ENCODE results near the gene CD300A.
"Not testable (repeated sequence)": the region's sequence is repeated elsewhere in the genome, so short reads cannot be mapped to it uniquely, and the experiment has no call there.

CD300A gene

DNA sequence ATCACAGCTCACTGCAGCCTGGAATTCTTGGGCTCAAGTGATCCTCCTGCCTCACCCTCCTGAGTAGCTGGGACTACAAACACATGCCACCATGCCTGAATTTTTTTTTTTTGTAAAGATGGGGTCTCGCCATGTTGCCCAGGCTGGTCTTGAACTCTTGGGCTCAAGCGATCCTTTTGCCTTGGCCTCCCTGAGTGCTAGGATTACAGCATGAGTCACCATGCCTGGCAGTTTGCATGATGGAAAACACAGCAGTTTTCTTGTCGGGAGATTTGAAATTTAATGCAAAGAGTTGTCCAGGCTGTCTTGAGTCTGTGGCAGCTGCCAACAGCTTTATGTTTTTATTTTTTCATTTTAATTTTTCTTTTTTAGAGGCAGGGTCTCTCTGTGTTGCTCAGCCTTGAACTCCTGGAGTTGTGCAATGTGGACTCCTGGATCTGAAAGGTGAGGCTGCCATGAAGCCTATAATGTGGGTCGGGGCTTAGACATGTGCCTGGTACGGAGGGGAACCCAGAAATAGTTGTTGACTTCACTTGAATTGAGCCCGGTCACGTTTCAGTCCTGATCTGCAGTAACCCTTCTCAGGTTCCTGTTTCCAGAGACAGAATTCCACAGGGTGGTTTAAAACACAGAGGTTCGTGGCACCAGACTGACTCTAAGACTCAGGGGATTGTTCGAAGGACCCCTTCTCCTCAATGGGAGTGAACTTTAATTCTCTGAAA is 18.7 kb downstream of the CD300A start:
- DNase-seq = no peak

DNA sequence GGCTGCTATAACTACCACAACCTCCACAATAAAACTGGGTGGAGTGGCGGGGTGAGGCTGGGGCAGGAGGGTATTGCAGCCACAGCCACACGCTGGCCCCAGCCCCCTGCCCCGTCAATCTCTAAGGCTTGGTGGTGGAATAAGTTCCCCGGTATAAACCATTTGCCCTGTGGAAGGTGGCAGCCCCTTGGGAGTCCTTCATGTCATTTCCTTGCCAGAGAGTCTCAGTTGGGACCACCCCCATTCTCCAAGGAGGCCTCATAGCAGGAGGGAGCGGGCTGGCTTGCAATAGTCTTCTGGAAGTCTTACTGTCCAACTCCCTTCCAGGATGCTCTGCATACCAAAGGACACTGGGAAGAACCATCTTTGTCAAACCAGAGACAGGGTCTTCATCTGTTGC is 19.4 kb downstream of the CD300A start:
- no peak for DNase-seq

DNA sequence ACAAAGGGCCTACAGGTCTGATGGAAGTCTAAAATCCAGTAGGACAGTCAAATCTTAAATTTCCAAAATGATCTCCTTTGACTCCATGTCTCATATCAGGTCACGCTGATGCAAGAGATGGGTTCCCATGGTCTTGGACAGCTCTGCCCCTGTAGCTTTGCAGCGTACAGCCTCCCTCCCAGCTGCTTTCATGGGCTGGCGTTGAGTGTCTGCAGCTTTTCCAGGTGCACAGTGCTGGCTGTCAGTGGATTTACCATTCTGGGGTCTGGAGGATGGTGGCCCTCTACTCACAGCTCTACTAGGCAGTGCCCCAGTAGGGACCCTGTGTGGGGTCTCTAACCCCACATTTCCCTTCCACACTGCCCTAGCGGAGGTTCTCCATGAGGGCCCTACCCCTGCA is 21.8 kb downstream of the CD300A start:
- not testable (repeated sequence) for DNase-seq

DNA sequence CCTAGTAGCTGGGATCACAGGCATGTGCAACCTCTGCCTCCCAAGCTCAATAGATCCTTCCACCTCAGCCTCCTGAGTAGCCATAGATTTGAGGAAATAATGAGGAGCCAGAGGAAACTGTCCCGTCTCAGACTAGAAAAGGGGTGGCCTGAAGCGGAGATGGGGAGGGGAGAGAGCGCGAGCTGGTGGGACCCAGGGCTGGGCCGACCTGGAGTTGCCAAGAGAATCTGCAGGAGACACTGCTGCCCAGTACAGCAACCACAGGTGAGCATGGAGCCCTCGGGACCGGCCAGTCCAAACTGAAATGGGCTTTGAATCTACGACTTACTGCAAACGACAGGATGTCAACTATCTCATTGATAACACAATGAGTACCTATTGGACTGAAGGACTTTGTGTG is 24.3 kb downstream of the CD300A start:
- no peak for DNase-seq

DNA sequence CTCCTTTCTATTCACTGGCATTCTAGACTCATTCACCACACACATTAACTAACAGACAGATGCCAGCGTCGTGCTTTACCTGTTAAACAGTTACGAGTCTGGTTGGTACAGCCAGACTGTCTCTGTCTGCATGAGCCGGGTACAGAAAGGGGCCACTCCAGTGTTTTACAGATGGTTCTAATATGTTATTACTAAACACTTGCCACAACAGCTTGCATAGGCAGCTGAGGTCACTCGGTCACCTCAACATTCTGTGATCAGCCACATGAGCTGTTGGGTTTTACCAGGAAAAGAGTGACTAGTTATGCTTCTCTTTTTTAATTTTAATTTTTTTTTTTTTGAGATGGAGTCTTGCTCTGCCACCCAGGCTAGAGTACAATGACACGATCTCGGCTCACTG is 25.2 kb downstream of the CD300A start:
- DNase-seq = no peak

DNA sequence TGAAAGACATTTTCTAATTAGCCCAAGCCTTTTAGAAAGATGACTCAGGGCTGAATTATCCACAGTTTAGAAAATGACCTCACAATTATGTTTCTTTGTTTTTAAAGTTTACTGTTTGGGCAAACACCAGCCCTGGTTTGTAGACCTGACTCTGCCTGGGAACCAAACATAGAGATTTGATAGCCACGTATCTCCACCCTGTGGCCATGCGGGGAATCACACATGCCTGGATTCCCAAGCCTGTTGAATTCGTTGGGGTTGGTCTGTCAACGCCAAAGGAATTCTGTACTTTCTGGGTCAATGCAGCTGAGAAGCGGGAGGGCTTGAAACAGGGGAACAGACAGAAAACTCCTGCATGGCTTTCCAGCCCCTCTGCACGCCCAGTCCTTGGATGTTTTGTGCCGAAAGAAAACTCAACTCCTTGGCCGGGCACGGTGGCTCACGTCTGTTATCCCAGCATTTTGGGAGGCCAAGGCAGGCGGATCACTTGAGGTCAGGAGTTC is 26.9 kb downstream of the CD300A start:
- DNase-seq = peak; percentile 56

- no peak for DNase-seq
These were observed 31.0 kb downstream of the CD300A start for GRCh38 chr17:74497471-74497870.

GRCh38 chr17:74499992-74500391 is 33.6 kb downstream of the CD300A start:
- DNase-seq = no peak

GRCh38 chr17:74502861-74503260 is 36.4 kb downstream of the CD300A start:
- no peak for DNase-seq

GRCh38 chr17:74503949-74504348 is 37.5 kb downstream of the CD300A start:
- DNase-seq = not testable (repeated sequence)

DNA sequence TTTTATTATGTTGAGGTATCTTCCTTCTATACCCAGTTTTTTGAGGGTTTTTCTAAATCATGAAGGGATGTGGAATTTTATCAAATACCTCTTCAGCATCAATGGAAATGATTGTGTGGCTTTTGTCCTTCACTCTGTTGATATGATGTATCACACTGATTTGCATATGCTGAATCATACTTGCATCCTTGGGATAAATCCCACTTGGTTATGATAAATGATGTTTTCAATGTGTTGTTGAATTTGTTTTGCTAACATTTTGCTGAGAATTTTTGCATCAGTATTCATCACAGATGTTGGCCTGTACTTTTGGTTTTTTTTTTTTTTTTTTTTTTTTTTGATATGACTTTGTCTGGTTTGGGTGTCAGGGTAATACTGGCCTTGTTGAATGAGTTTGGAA is 41.7 kb downstream of the CD300A start:
- no peak for DNase-seq

GRCh38 chr17:74512036-74512435 is 45.6 kb downstream of the CD300A start:
- DNase-seq = no peak

- DNase-seq = no peak
These were observed 46.2 kb downstream of the CD300A start for GRCh38 chr17:74512624-74513091.

- DNase-seq = peak; percentile 52
These were observed 47.7 kb downstream of the CD300A start for GRCh38 chr17:74513987-74514631.

DNA sequence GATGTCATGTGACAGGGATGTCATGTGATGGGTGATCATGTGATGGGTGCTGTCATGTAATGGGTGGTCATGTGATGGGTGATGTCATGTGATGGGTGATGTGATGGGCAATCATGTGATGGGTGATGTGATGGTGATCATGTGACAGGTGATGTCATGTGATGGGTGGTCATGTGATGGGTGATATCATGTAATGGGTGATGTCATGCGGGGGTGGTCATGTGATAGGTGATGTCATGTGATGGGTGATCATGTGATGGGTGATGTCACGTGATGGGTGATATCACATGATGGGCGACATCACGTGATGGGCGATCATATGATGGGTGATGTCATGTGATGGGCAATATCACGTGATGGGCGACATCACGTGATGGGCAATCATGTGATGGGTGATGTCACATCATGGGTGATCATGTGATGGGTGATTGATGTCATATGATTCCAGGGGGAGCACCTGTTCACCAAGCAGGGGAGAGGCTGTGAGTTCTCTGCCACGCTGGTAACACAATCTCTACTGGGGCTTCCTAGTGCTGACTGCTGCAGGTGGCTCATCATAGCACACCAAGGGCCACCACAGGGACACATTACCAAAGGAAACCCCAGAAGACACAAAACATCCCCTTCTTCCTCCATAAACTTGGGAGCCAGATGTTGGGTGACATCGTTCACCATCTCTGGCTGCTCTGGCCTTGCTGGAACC is 48.3 kb downstream of the CD300A start:
- no peak for DNase-seq

DNA sequence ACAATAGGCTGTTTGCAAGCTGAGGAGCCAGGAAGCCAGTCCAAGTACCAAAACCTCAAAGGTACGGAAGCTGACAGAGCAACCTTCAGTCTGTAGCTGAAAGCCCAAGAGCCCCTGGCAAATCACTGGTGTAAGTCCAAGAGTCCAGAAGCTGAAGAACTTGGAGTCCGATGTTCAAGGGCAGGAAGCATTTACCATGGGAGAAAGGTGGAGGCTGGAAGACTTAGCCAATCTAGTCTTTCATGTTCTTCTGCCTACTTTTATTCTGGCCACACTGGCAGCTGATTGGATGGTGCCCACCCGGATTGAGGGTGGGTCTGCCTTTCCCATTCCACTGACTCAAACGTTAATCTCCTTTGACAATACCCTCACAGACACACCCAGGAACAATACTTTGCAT is 49.5 kb downstream of the CD300A start:
- no peak for DNase-seq

DNA sequence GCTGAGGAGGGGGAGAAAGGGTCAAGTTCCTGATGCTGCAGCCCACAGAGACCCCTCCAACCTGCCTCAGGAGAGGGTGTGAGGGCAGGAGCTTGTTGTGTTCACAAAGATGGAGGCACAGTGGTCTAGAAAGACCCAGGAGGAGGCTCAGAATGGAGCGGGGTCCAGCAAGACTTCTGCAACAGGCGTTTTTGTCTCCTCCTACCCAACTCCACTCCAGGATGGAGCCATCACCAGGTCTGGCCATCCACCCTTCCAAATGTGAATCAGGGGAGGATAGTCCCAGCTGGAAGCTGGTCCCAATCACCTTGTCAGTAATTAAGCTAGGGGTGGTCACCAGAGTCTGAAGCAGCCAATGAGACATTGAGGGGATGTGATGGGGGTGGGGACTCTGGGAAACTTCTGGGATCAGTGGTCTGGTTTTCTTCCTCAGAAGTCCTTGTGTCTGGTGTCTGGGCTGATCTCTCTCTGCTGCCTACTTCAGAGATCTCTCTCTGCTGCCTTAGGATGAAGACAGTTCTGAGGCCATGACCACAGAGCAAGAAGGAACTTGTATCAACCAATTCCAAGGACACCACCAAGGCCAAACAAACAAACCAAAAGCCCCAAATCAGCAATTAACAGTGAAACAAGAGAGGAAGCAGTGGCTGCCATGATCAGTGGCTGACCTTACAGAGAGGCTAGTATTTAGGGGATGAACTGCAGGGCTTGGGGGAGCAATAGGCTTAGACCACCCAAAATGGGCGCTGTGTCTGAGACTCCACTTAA is 50.3 kb downstream of the CD300A start:
- no peak for DNase-seq

GRCh38 chr17:74518413-74518981 is 52.1 kb downstream of the CD300A start:
- DNase-seq = not testable (repeated sequence)

DNA sequence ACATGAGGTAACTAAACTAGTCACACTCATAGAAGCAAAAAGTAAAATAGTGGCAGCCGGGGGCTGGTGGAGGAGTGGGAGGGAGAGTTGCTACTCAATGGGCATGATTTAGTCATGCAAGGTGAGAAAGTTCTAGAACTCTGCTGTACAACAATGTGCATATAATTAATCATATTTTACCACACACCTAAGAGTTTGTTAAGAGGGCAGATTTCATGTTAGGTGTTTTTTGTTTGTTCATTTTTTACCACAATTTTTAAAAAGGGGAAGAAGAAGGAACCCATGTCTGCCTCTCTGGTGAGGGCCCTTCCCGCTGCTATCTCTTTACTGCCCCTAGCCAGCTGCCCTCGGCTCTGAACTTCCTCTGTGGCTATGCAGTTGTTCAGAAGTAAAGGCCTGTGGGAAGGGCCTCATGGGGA is 53.6 kb downstream of the CD300A start:
- DNase-seq = no peak

DNA sequence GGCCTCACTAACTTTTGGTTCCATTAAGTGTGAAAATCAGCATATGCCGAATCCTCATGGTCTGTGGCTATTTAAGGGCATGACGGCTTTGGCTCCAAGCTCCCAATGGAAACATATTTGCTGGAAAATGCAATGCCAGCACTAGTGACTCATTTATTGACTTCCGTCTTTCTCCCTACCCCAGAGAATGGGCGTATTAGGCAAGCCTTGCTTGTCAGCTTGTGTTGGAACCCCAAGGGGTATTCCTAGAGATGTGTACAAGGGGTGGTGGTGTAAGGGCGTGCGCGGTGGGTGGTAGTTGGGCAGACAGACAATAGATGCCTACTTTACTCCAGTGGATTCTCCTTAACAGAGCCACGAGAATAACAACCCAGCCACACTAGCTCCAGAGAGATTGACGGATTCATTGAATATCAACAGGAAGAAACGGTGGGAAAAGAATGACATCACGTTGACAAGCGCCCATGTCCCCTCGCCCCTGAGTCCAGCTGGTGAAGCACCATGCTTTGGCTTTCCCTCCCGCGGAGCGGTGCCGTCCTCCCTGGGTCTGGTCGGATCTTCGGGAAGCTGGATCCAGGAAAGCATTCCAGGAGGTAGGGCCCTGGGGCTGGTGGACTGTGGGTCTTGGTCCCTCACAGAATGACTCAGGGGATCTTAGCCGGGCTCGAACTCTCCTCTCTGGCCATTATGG is 54.5 kb downstream of the CD300A start:
- DNase-seq = no peak

GRCh38 chr17:74521701-74522201 is 55.3 kb downstream of the CD300A start:
- no peak for DNase-seq
